ENCODE measurements around the gene SLC10A6. TPM values are rescaled to one million over a fixed set of nuclear protein-coding genes. Genes with fewer than 3 reads are reported as not detected.

SLC10A6 gene
- total RNA-seq, 1 experiment from 2014 or later: not detected

DNA sequence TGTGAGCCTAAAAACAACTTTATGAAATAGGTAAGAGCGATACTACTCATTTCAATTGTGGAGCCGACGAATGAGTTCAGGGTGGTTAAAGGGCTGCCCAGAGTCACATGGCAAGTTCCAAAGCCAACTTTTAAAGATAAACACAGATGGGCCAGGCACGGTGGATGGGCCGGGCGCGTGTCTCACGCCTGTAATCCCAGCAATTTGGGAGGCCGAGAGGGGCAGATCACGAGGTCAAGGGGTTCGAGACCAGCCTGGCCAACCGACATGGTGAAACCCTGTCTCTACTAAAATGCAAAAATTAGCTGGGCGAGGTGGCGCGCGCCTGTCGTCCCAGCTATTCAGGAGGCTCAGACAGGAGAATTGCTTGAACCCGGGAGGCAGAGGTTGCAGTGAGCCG lies 44.0 kb upstream of the SLC10A6 start:
- no peaks in the 10 kb centered on the region for H3K36me3 Mint-ChIP-seq (ENCODE audit: insufficient read depth, unreplicated experiment)
- H3K27me3 Mint-ChIP-seq (ENCODE audit: insufficient read depth, unreplicated experiment): no peaks in the 10 kb centered on the region
- no peak overlapping the region for H3K27ac Mint-ChIP-seq (ENCODE audit: unreplicated experiment)
- Histone ChIP-seq H3K27me3 (replicated peaks; ENCODE audit: control insufficient read depth, insufficient read depth, low read length) (no peaks in the 10 kb centered on the region), H3K9me3 (no peaks in the 10 kb centered on the region), H3K4me3 (ENCODE audit: low read depth, low read length) (no peak overlapping the region), H3K36me3 (ENCODE audit: control insufficient read depth, insufficient read depth, low read length) (no peaks in the 10 kb centered on the region), H3K4me1 (no peaks in the 10 kb centered on the region)
- DNase-seq: no peak
- peak overlapping the region; percentile 80 for H3K4me3 Mint-ChIP-seq (ENCODE audit: unreplicated experiment)
- intact Hi-C loops (cut with micrococcal nuclease; ENCODE audit: unreplicated experiment): loop anchor here (5.0 kb wide), 2 partner anchors 36 to 101 kb away; no protein-coding TSS in a partner anchor
- TF ChIP-seq, protein P1, sequence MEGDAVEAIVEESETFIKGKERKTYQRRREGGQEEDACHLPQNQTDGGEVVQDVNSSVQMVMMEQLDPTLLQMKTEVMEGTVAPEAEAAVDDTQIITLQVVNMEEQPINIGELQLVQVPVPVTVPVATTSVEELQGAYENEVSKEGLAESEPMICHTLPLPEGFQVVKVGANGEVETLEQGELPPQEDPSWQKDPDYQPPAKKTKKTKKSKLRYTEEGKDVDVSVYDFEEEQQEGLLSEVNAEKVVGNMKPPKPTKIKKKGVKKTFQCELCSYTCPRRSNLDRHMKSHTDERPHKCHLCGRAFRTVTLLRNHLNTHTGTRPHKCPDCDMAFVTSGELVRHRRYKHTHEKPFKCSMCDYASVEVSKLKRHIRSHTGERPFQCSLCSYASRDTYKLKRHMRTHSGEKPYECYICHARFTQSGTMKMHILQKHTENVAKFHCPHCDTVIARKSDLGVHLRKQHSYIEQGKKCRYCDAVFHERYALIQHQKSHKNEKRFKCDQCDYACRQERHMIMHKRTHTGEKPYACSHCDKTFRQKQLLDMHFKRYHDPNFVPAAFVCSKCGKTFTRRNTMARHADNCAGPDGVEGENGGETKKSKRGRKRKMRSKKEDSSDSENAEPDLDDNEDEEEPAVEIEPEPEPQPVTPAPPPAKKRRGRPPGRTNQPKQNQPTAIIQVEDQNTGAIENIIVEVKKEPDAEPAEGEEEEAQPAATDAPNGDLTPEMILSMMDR (IDR thresholded peaks at IDR 0.05; ENCODE audit: insufficient read depth in 1 of 2, low read depth in 1 of 2, low read length in 1 of 2, severe bottlenecking in 1 of 2, unreplicated experiment in 1 of 2): no peak
- no TSS peak for BruUV-seq (replicated peaks)
- CTCF ChIA-PET: interaction anchor here (1.1 to 1.2 kb wide), 2 partner anchors 394 to 397 kb away, joined by 3 to 4 read pairs; no protein-coding TSS in a partner anchor
- H3K9me3 Mint-ChIP-seq (ENCODE audit: unreplicated experiment): no peaks in the 10 kb centered on the region
- POLR2A ChIA-PET: interaction anchor here (0.6 kb wide), 1 partner anchor 288 kb away, joined by 3 read pairs; no protein-coding TSS in a partner anchor
- peaks cover 6% of the 10 kb centered on the region for H3K4me1 Mint-ChIP-seq (ENCODE audit: low read depth, unreplicated experiment)

DNA sequence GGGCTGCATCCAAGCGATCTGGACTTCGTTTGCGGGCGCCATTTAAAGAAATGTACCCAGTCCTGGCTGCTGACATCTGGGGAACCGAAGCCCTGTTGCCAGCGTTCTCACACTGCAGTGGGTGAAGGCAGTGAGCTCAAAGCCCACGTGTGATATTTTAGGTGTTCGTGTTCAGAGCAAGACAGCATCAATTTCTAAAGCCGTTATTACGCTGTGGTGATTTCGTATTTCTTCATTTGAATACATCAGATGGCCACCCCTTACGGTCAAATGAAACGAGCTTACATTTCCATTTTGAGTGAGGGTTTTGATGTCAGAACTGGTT lies 43.4 kb upstream of the SLC10A6 start:
- POLR2A ChIA-PET: interaction anchor here (0.6 kb wide), 1 partner anchor 288 kb away, joined by 3 read pairs; no protein-coding TSS in a partner anchor

DNA sequence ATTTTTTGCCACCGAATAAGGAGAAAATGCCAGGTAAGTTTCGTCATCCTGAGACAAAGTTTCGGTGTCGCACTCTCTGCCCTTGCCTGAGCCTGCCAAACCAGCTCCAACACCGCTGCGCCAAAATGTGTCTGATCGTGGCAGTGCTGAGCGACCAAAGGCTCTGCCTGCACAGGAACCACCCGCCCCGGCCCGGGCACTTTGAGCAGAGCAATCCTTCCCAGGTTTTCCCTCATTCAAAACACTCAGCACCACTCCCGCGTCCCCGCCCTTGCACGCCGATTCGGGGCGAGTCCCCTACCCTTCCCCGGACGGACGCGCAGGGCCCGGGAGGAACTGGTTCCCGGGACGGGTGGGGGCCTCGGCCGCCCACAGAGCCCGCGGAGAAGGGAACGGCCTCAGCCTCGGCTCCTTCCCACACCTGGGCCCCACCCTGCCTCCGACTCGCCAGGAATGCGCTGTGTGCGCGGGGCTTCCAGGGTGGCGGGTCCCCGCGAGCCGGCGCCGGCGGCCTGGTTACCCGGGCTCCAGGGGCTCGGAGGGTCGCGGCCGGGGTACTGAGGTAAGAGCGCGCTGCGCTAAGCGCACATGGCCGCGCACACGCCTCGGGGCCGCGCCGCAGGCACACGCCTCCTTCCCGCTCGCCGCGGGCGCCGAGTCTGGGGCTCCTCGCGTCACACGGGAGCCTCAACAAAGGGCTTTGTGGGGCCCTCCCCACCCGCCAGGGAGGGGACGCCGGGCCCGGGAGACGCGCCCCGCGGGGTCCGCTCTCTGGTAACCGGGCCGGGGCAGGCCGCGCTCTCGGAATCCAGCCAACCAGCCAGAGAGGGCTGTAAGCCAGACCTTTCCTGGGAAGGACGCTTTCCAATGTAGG lies 42.8 kb upstream of the SLC10A6 start, which contains the start of gene C4orf36:
C4orf36 (minus strand) TSS at position 661 of the 874 bp plus-strand sequence. CDS start 902 bp downstream, outside the sequence.
- peaks cover 6% of the 10 kb centered on the region for H3K4me1 Mint-ChIP-seq (ENCODE audit: low read depth, unreplicated experiment)
- intact Hi-C loops (cut with micrococcal nuclease; ENCODE audit: unreplicated experiment): loop anchor here (5.0 kb wide), 2 partner anchors 35 to 100 kb away; no protein-coding TSS in a partner anchor
- BruUV-seq (replicated peaks): no TSS peak
- peak within 1 kb of the TSS; percentile 88 for H3K27ac Mint-ChIP-seq (ENCODE audit: unreplicated experiment)
- no peaks in the 10 kb centered on the region for H3K27me3 Mint-ChIP-seq (ENCODE audit: insufficient read depth, unreplicated experiment)
- peak; percentile 83 to 85 for DNase-seq
- Histone ChIP-seq H3K4me3 (ENCODE audit: low read depth, low read length) (peak within 1 kb of the TSS; percentile 72), H3K27me3 (replicated peaks; ENCODE audit: control insufficient read depth, insufficient read depth, low read length) (no peaks in the 10 kb centered on the region), H3K4me1 (no peaks in the 10 kb centered on the region), H3K36me3 (ENCODE audit: control insufficient read depth, insufficient read depth, low read length) (no peaks in the 10 kb centered on the region), H3K9me3 (no peaks in the 10 kb centered on the region)
- POLR2A ChIA-PET: no interaction called here
- H3K9me3 Mint-ChIP-seq (ENCODE audit: unreplicated experiment): no peaks in the 10 kb centered on the region
- no peaks in the 10 kb centered on the region for H3K36me3 Mint-ChIP-seq (ENCODE audit: insufficient read depth, unreplicated experiment)
- peak within 1 kb of the TSS; percentile 80 for H3K4me3 Mint-ChIP-seq (ENCODE audit: unreplicated experiment)
- CTCF ChIA-PET: interaction anchor here (0.6 to 1.2 kb wide), 3 partner anchors 232 to 396 kb away, joined by 3 to 4 read pairs (median 3); no protein-coding TSS in a partner anchor
- TF ChIP-seq, protein P1 (IDR thresholded peaks at IDR 0.05; ENCODE audit: insufficient read depth in 1 of 2, low read depth in 1 of 2, low read length in 1 of 2, severe bottlenecking in 1 of 2, unreplicated experiment in 1 of 2): no peak

More for the DNA sequence above, 43.4 kb upstream of the SLC10A6 start:
- Histone ChIP-seq H3K9me3 (no peaks in the 10 kb centered on the region), H3K4me1 (no peaks in the 10 kb centered on the region), H3K36me3 (ENCODE audit: control insufficient read depth, insufficient read depth, low read length) (no peaks in the 10 kb centered on the region), H3K4me3 (ENCODE audit: low read depth, low read length) (peak overlapping the region; percentile 72), H3K27me3 (replicated peaks; ENCODE audit: control insufficient read depth, insufficient read depth, low read length) (no peaks in the 10 kb centered on the region)
- H3K4me1 Mint-ChIP-seq (ENCODE audit: low read depth, unreplicated experiment): peaks cover 6% of the 10 kb centered on the region
- no peak for DNase-seq
- TF ChIP-seq, protein P1 (IDR thresholded peaks at IDR 0.05; ENCODE audit: insufficient read depth in 1 of 2, low read depth in 1 of 2, low read length in 1 of 2, severe bottlenecking in 1 of 2, unreplicated experiment in 1 of 2): no peak
- intact Hi-C loops (cut with micrococcal nuclease; ENCODE audit: unreplicated experiment): loop anchor here (5.0 kb wide), 2 partner anchors 35 to 100 kb away; no protein-coding TSS in a partner anchor
- no TSS peak for BruUV-seq (replicated peaks)
- H3K36me3 Mint-ChIP-seq (ENCODE audit: insufficient read depth, unreplicated experiment): no peaks in the 10 kb centered on the region
- H3K27me3 Mint-ChIP-seq (ENCODE audit: insufficient read depth, unreplicated experiment): no peaks in the 10 kb centered on the region
- H3K4me3 Mint-ChIP-seq (ENCODE audit: unreplicated experiment): peak overlapping the region; percentile 80
- peak overlapping the region; percentile 88 for H3K27ac Mint-ChIP-seq (ENCODE audit: unreplicated experiment)
- no peaks in the 10 kb centered on the region for H3K9me3 Mint-ChIP-seq (ENCODE audit: unreplicated experiment)
- CTCF ChIA-PET: interaction anchor here (0.6 to 1.2 kb wide), 3 partner anchors 232 to 396 kb away, joined by 3 to 4 read pairs (median 3); no protein-coding TSS in a partner anchor

Measured in Caco-2 (cell line).